ENCODE results near the gene C1S.
"Not testable (repeated sequence)": the region's sequence is repeated elsewhere in the genome, so short reads cannot be mapped to it uniquely, and the experiment has no call there.

C1S gene

GRCh38 chr12:7047306-7047705 is 13.2 kb upstream of the C1S start:
- DNase-seq = no peak

GRCh38 chr12:7049445-7049951 is 11.0 kb upstream of the C1S start:
- not testable (repeated sequence) for DNase-seq

- not testable (repeated sequence) for DNase-seq
Measured at GRCh38 chr12:7049973-7050372, 10.5 kb upstream of the C1S start.

GRCh38 chr12:7054925-7055324 is 5.6 kb upstream of the C1S start:
- no peak for DNase-seq

GRCh38 chr12:7055736-7056135 is 4.8 kb upstream of the C1S start:
- not testable (repeated sequence) for DNase-seq

GRCh38 chr12:7058163-7058845 is 2.2 kb upstream of the C1S start:
- DNase-seq = no peak

- DNase-seq = no peak
Measured at GRCh38 chr12:7058850-7059395, 1.6 kb upstream of the C1S start.

GRCh38 chr12:7059780-7060179 is 738 bp upstream of the C1S start:
- DNase-seq = no peak

GRCh38 chr12:7061138-7061537 is 620 bp downstream of the C1S start:
- DNase-seq = no peak

GRCh38 chr12:7061596-7061995 is 1.1 kb downstream of the C1S start:
- DNase-seq = no peak

- no peak for DNase-seq
Measured at GRCh38 chr12:7064516-7064915, 4.0 kb downstream of the C1S start.

- DNase-seq = no peak
Measured at GRCh38 chr12:7065073-7065623, 4.6 kb downstream of the C1S start.

- no peak for DNase-seq
Measured at GRCh38 chr12:7066596-7066995, 6.1 kb downstream of the C1S start.

GRCh38 chr12:7067096-7067495 is 6.6 kb downstream of the C1S start:
- DNase-seq = no peak

- peak; percentile 24 for DNase-seq
Measured at GRCh38 chr12:7068240-7068993, 7.9 kb downstream of the C1S start.

- DNase-seq = no peak
Measured at GRCh38 chr12:7068994-7069346, 8.5 kb downstream of the C1S start.

- DNase-seq = no peak
Measured at GRCh38 chr12:7069386-7069785, 8.9 kb downstream of the C1S start.

- no peak for DNase-seq
Measured at GRCh38 chr12:7072035-7072434, 11.5 kb downstream of the C1S start.

GRCh38 chr12:7072554-7072953 is 12.0 kb downstream of the C1S start:
- DNase-seq = no peak

GRCh38 chr12:7073946-7074345 is 13.4 kb downstream of the C1S start:
- DNase-seq = no peak

- no peak for DNase-seq
Measured at GRCh38 chr12:7075518-7075917, 15.0 kb downstream of the C1S start.

- DNase-seq = no peak
Measured at GRCh38 chr12:7075939-7076338, 15.4 kb downstream of the C1S start.

GRCh38 chr12:7076493-7076892 is 16.0 kb downstream of the C1S start:
- DNase-seq = no peak

GRCh38 chr12:7078163-7078562 is 17.6 kb downstream of the C1S start:
- no peak for DNase-seq

Data from retina (tissue), 1 donor.